IMR-90 (cell line): ENCODE measurements around the gene NGB. TPM values are rescaled to one million over a fixed set of nuclear protein-coding genes. Genes with fewer than 3 reads are reported as not detected.

Experiments
- ATAC-seq: fragments of 200-7000 bp; cut with Tn5 transposase; 2 replicates; pipeline ENCODE4 v1.9.1; 2020; ENCODE audit warnings: low read depth, mild to moderate bottlenecking, moderate library complexity
- BruUV-seq: library from RNA; stranded (reverse); fragments of 400-500 nt; replicated peaks from 2 replicates; lab custom pipeline; 2021; lab: Mats Ljungman, UMichigan
- CTCF ChIA-PET: fragments of 300-600 bp; formaldehyde crosslinking; extraction: SDS; loops from one replicate; lab custom pipeline; 2021; ENCODE audit warnings: antibody characterized with exemption; lab: Yijun Ruan, JAX
- POLR2A ChIA-PET: fragments of 300-600 bp; sonication (Branson Sonifier 250); formaldehyde crosslinking; loops from one replicate; lab custom pipeline; 2022; ENCODE audit warnings: antibody characterized with exemption; ENCODE audit not compliant: unreplicated experiment; lab: Charles Lee
- DNase-seq: peaks from one replicate; pipeline ENCODE4 v3.0.0; 2013
- H2AFZ ChIP-seq: replicated peaks from 2 replicates; pipeline ENCODE3; 2013; ENCODE audit warnings: low read length, mild to moderate bottlenecking; ENCODE audit not compliant: poor library complexity
- H2AK5ac ChIP-seq: 2 replicates; pipeline ENCODE4 v1.6.1; 2013; ENCODE audit warnings: low read depth, low read length, inconsistent platforms
- H2AK9ac ChIP-seq: replicated peaks from 2 replicates; pipeline ENCODE3; 2013; ENCODE audit warnings: mild to moderate bottlenecking, low read depth, low read length, moderate library complexity; ENCODE audit not compliant: poor library complexity
- H2BK120ac ChIP-seq: 2 replicates; pipeline ENCODE4 v1.6.1; 2013; ENCODE audit warnings: low read depth, low read length, inconsistent platforms
- H2BK15ac ChIP-seq: 3 replicates; pipeline ENCODE4 v1.6.1; 2013; ENCODE audit warnings: low read depth, low read length, inconsistent platforms
- H2BK20ac ChIP-seq: 2 replicates; pipeline ENCODE4 v1.6.1; 2013; ENCODE audit warnings: low read depth, mild to moderate bottlenecking, inconsistent platforms, low read length, moderate library complexity
- H2BK5ac ChIP-seq: 2 replicates; pipeline ENCODE4 v1.6.1; 2013; ENCODE audit warnings: mild to moderate bottlenecking, low read depth, low read length, inconsistent platforms; ENCODE audit not compliant: poor library complexity, severe bottlenecking
- H3K14ac ChIP-seq: replicated peaks from 2 replicates; pipeline ENCODE4 v1.6.1; 2013; ENCODE audit warnings: low read depth, low read length, inconsistent platforms
- H3K18ac ChIP-seq: 2 replicates; pipeline ENCODE4 v1.6.1; 2013; ENCODE audit warnings: low read depth, low read length, control low read depth
- H3K23ac ChIP-seq: 2 replicates; pipeline ENCODE4 v1.6.1; 2013; ENCODE audit warnings: low read depth, low read length, inconsistent platforms
- H3K27ac ChIP-seq: 2 replicates; pipeline ENCODE4 v1.5.1; 2013; ENCODE audit warnings: mild to moderate bottlenecking, control low read depth, low read length; ENCODE audit not compliant: insufficient read depth
- H3K27me3 ChIP-seq: 2 replicates; pipeline ENCODE4 v1.6.1; 2013; ENCODE audit warnings: low read length; ENCODE audit not compliant: control insufficient read depth, insufficient read depth
- H3K36me3 ChIP-seq: 2 replicates; pipeline ENCODE4 v1.6.1; 2013; ENCODE audit warnings: low read length, mixed read lengths; ENCODE audit not compliant: control insufficient read depth, insufficient read depth
- H3K4ac ChIP-seq: 2 replicates; pipeline ENCODE4 v1.6.1; 2013; ENCODE audit warnings: low read depth, low read length, inconsistent platforms
- H3K4me1 ChIP-seq: 2 replicates; pipeline ENCODE4 v1.6.1; 2013; ENCODE audit warnings: low read length, mixed read lengths; ENCODE audit not compliant: control insufficient read depth, insufficient read depth
- H3K4me2 ChIP-seq: 2 replicates; pipeline ENCODE4 v1.6.1; 2013; ENCODE audit warnings: low read depth, mild to moderate bottlenecking, control low read depth, low read length, moderate library complexity
- H3K4me3 ChIP-seq: 2 replicates; pipeline ENCODE4 v1.5.1; 2013; ENCODE audit warnings: low read depth, mild to moderate bottlenecking, control low read depth, low read length, moderate library complexity; ENCODE audit not compliant: insufficient read depth
- H3K56ac ChIP-seq: 2 replicates; pipeline ENCODE4 v1.6.1; 2013; ENCODE audit warnings: low read length, inconsistent platforms; ENCODE audit not compliant: insufficient read depth; ENCODE audit errors: extremely low read depth
- H3K79me1 ChIP-seq, 2 experiments: 2 replicates each; pipeline ENCODE4 v1.6.1; 2013; ENCODE audit warnings: low read length in 2 of 2, inconsistent platforms in 1 of 2, low read depth in 1 of 2
- H3K9ac ChIP-seq: 2 replicates; pipeline ENCODE4 v1.6.1; 2013; ENCODE audit warnings: low read depth, low read length, control low read depth
- H3K9me1 ChIP-seq: 2 replicates; pipeline ENCODE4 v1.6.1; 2013; ENCODE audit warnings: low read length, inconsistent platforms; ENCODE audit not compliant: insufficient read depth
- H3K9me3 ChIP-seq: 2 replicates; pipeline ENCODE4 v1.6.1; 2013; ENCODE audit warnings: low read length; ENCODE audit not compliant: control insufficient read depth, insufficient read depth
- H4K20me1 ChIP-seq: 2 replicates; pipeline ENCODE4 v1.6.1; 2013; ENCODE audit warnings: low read length, inconsistent platforms; ENCODE audit not compliant: insufficient read depth
- H4K5ac ChIP-seq: 2 replicates; pipeline ENCODE4 v1.6.1; 2013; ENCODE audit warnings: mild to moderate bottlenecking, low read depth, low read length, control low read depth
- H4K8ac ChIP-seq, 2 experiments: 2 replicates each; pipeline ENCODE4 v1.6.1; 2013; ENCODE audit warnings: low read depth in 2 of 2, low read length in 2 of 2, control low read depth in 1 of 2, inconsistent platforms in 1 of 2
- H4K91ac ChIP-seq: 2 replicates; pipeline ENCODE4 v1.6.1; 2013; ENCODE audit warnings: low read depth, low read length, inconsistent platforms; ENCODE audit not compliant: insufficient read depth
- FOS ChIP-seq: fragments of 150-350 bp; IDR thresholded peaks from 2 replicates; pipeline ENCODE4 v1.6.1; 2016; ENCODE audit warnings: low read depth, low read length
- MAFK ChIP-seq: IDR thresholded peaks from 2 replicates; pipeline ENCODE4 v1.6.1; 2012; ENCODE audit warnings: low read depth, low read length, improper control_type of control experiment
- MAZ ChIP-seq: IDR thresholded peaks from 2 replicates; pipeline ENCODE4 v1.6.1; 2012; ENCODE audit warnings: low read depth, mild to moderate bottlenecking, low read length, improper control_type of control experiment, moderate library complexity, borderline replicate concordance
- NFE2L2 ChIP-seq: fragments of 150-350 bp; IDR thresholded peaks from 2 replicates; pipeline ENCODE4 v1.6.1; 2016; ENCODE audit warnings: low read depth, mild to moderate bottlenecking, low read length
- RCOR1 ChIP-seq: IDR thresholded peaks from 2 replicates; pipeline ENCODE4 v1.6.1; 2012; ENCODE audit warnings: mild to moderate bottlenecking, low read length, improper control_type of control experiment; ENCODE audit not compliant: insufficient replicate concordance
- RFX5 ChIP-seq: IDR thresholded peaks from 2 replicates; pipeline ENCODE4 v1.8.0; 2012; ENCODE audit warnings: low read depth, mild to moderate bottlenecking, low read length, moderate library complexity
- SMC3 ChIP-seq: fragments of 150-350 bp; IDR thresholded peaks from 2 replicates; pipeline ENCODE4 v1.6.1; 2016; ENCODE audit warnings: low read depth, mild to moderate bottlenecking, antibody characterized with exemption, low read length, moderate library complexity
- WGBS, 2 experiments: methylation state at CpG; one replicate each; pipeline versions ENCODE4 v1.1.5 to v1.1.7; 2013; ENCODE audit warnings: missing lambda C conversion rate in 2 of 2; ENCODE audit not compliant: insufficient read length in 1 of 2; ENCODE audit errors: extremely low coverage in 2 of 2; 5-methylcytosine and 5-hydroxymethylcytosine counted together
- dilution Hi-C: fragments of 300-500 bp; cut with HindIII; formaldehyde crosslinking; loops from one replicate; pipeline ENCODE4 v1.14.3; 2018; ENCODE audit warnings: low sequenced_read_pairs; ENCODE audit not compliant: unreplicated experiment
- in situ Hi-C: fragments of 300-500 bp; cut with MboI; formaldehyde crosslinking; loops from 3 replicates; pipeline ENCODE4 v1.14.3; 2019; ENCODE audit warnings: low sequenced_read_pairs, inconsistent platforms, mixed read lengths
- intact Hi-C: fragments of 100-400 bp; cut with micrococcal nuclease; formaldehyde crosslinking; loops from 2 replicates; pipeline ENCODE4 v1.10.0; 2022
- polyA plus RNA-seq, 3 experiments: library from polyadenylated mRNA; depleted of rRNA; stranded (reverse); fragments of >200 nt; gene quantifications; 2 replicates each; pipeline ENCODE4 v1.2.3, GENCODE V29; 2012; ENCODE audit warnings: low replicate concordance in 1 of 3
- total RNA-seq: library from RNA; depleted of rRNA; stranded (reverse); fragments of >200 nt; gene quantifications from 2 replicates; pipeline ENCODE4 v1.2.3, GENCODE V29; 2012

The NGB gene
- total and polyA plus RNA-seq, 2 of the 4 experiments (the other 2 are of a cell fraction): not detected

DNA sequence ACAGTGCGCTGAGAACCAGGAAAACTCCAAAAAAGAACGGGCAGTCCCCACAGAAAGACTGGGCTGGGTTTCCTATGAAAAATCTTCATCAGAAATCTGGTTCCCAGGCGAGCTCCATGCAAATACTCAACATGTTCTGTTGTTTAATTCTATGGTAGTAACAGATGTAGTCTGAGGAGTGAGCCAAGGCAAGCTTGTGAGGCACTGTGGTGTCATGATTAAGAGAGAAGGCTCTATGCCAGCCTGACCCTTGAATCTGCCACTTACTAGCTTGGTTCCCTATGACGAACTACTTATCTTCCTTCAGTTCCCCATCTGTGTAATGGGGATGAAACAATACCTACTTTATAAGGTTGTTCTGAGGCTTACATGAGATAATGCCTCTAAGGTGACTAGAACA, 39.0 kb upstream of the NGB start:
- no TSS peak for BruUV-seq
- no peak overlapping the region for H3K18ac ChIP-seq
- no peak overlapping the region for H4K8ac ChIP-seq
- H3K4me2 ChIP-seq: no peak overlapping the region
- no peak overlapping the region for H3K23ac ChIP-seq
- DNase-seq (peak; percentile 33), ATAC-seq (no peak)
- H4K20me1 ChIP-seq: no peaks in the 10 kb centered on the region
- H3K27me3 ChIP-seq: no peaks in the 10 kb centered on the region
- H4K91ac ChIP-seq: no peak overlapping the region; the same call in 1 of the 2 replicates
- ChIA-PET CTCF (no interaction called here), POLR2A (no interaction called here)
- TF ChIP-seq SMC3 (no peak), MAFK (no peak), NFE2L2 (no peak), RCOR1 (no peak), MAZ (no peak), FOS (no peak), RFX5 (no peak)
- H2BK20ac ChIP-seq: no peak overlapping the region; the same call in 1 of the 2 replicates
- no peaks in the 10 kb centered on the region for H3K9me3 ChIP-seq
- in situ Hi-C loops (loop anchor here (25.0 kb wide), 1 partner anchor 423 kb away; no protein-coding TSS in a partner anchor), dilution Hi-C loops (no loop called here), intact Hi-C loops (loop anchor here (5.0 kb wide), 1 partner anchor 433 kb away; no protein-coding TSS in a partner anchor)
- no peak overlapping the region for H3K14ac ChIP-seq
- H3K9ac ChIP-seq: no peak overlapping the region
- H2BK120ac ChIP-seq: peak overlapping the region; percentile 36
- no peaks in the 10 kb centered on the region for H3K36me3 ChIP-seq
- H2BK5ac ChIP-seq: no peak overlapping the region
- H2AK5ac ChIP-seq: no peak overlapping the region
- no CpG with 5 or more reads among the region's 4 CpGs for WGBS, 2 experiments
- H3K56ac ChIP-seq: no peak overlapping the region
- no peak overlapping the region for H4K5ac ChIP-seq
- no peak overlapping the region; the same call in 2 of the 3 replicates for H2BK15ac ChIP-seq
- no peak overlapping the region for H3K4me3 ChIP-seq
- no peak overlapping the region for H2AK9ac ChIP-seq
- no peak overlapping the region for H2AFZ ChIP-seq
- peaks cover 8 to 33% of the 10 kb centered on the region in 2 experiments; a peak in 3 of 4 replicates for H3K79me1 ChIP-seq
- no peak overlapping the region for H3K4ac ChIP-seq
- H3K27ac ChIP-seq: no peak overlapping the region
- peaks cover 9% of the 10 kb centered on the region for H3K9me1 ChIP-seq
- peaks cover 15% of the 10 kb centered on the region for H3K4me1 ChIP-seq
